Measurements from ENCODE around the gene LRRC8D. TPM values are rescaled to one million over a fixed set of nuclear protein-coding genes. Genes with fewer than 3 reads are reported as not detected.

The LRRC8D gene
- total RNA-seq, 2 donors from 2014 or later: 9.0 to 10.9 TPM

GRCh38 chr1:89833183-89834082 lies 12.6 kb downstream of the LRRC8D start:
- no peak for DNase-seq (ENCODE audit: low spot score)
- Histone ChIP-seq H3K27me3 (no peaks in the 10 kb centered on the region), H3K4me1 (peaks cover 0 to 20% of the 10 kb centered on the region in 2 donors), H3K36me3 (no peaks in the 10 kb centered on the region), H3K27ac (no peak overlapping the region), H3K4me3 (no peak overlapping the region), H3K9me3 (no peaks in the 10 kb centered on the region)
- TF ChIP-seq CTCF (IDR thresholded peaks at IDR 0.05): no peak

- Histone ChIP-seq H3K4me1 (peaks cover 0 to 20% of the 10 kb centered on the region in 2 donors), H3K9me3 (no peaks in the 10 kb centered on the region), H3K36me3 (no peaks in the 10 kb centered on the region), H3K27ac (no peak overlapping the region), H3K27me3 (no peaks in the 10 kb centered on the region), H3K4me3 (no peak overlapping the region)
- TF ChIP-seq CTCF (IDR thresholded peaks at IDR 0.05): peak in 1 of 2 donors; percentile 16
- DNase-seq (ENCODE audit: low spot score): no peak
Measured at GRCh38 chr1:89834083-89834704, 13.4 kb downstream of the LRRC8D start.

DNA sequence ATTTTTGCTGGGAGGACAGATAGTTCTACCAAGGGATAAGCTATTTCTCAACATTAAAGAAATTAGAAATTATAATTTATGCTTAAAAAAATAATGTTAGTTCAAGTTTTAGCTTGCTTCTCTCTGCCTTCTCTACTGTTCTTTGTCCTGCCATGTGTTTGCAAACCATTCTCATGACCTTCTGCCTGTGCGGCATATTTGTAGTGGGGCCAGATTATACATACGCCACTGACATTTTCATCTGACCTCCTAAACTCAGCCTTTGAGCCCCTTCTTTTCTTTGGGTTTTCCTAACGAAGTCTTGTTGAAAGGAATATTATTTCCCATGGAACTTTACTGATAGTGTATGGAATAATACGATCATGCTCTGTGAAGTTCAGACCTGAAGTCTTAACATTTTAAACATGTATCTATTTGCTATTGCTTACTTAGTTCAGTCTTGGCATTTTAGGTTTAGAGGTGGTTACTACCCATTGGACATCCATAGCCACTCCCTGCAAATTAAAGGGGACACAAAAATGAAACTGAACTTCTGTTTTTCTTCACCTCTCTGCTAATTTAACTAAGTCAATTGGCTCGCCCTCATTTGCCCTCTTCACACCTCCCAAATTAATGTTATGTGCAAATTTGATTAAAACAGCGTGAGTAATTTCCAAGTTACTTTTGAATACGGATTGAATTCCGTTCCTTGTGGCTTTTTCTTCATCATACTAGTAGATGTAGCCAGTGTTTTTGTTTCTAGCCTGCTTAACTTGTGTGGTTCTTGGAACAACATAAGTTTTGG lies 15.6 kb downstream of the LRRC8D start:
- Histone ChIP-seq H3K4me3 (no peak overlapping the region), H3K4me1 (peaks cover 0 to 20% of the 10 kb centered on the region in 2 donors), H3K9me3 (no peaks in the 10 kb centered on the region), H3K27ac (no peak overlapping the region), H3K27me3 (no peaks in the 10 kb centered on the region), H3K36me3 (no peaks in the 10 kb centered on the region)
- TF ChIP-seq CTCF (IDR thresholded peaks at IDR 0.05): no peak
- no peak for DNase-seq (ENCODE audit: low spot score)

DNA sequence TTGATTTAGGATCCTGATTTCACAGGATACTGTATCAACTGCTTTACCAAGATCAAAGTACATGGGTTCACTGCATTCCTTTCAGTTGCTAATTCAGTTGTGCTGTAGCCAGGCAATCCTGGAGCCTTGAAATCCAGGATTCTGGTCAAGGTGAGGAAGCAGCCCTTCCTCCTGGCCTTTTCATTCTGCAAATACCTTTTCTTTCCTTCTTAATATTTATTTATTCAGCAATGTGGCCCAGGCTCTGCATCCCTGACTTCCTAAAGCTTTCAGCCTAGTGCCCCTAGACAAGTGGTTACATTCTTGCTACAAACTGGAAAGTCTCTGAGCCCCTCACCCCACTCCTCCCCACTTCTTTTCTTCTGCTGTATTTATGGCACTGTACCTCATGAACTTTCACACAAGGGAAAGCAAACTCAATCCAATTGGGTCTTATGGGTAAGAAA lies 16.2 kb downstream of the LRRC8D start:
- Histone ChIP-seq H3K27ac (no peak overlapping the region), H3K27me3 (no peaks in the 10 kb centered on the region), H3K4me3 (no peak overlapping the region), H3K36me3 (no peaks in the 10 kb centered on the region), H3K4me1 (peaks cover 0 to 20% of the 10 kb centered on the region in 2 donors), H3K9me3 (no peaks in the 10 kb centered on the region)
- TF ChIP-seq CTCF (IDR thresholded peaks at IDR 0.05): no peak
- no peak for DNase-seq (ENCODE audit: low spot score)

DNA sequence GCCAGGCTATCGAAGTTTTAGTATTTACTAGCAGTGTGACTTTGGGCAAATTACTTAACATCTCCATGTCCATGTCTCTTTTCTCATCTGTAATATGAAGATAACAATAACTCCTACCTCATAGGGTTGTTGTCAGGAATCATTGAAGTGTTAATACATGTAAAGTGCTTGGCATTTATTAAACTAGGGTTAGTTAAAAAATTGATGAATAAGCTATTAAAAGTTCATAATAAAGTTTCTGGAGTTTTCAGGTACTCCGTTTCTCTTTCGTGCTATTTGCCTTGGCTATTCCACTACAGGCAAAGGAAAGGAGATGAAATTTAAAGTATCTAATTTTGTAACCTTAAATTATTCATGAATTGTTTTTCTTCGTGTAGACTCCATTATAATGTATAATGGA lies 16.7 kb downstream of the LRRC8D start:
- H3K9me3 ChIP-seq: no peaks in the 10 kb centered on the region
- H3K4me1 ChIP-seq: peaks cover 0 to 23% of the 10 kb centered on the region in 2 donors
- no peak for DNase-seq (ENCODE audit: low spot score)
- H3K27me3 ChIP-seq: no peaks in the 10 kb centered on the region
- no peaks in the 10 kb centered on the region for H3K36me3 ChIP-seq
- no peak for TF ChIP-seq CTCF (IDR thresholded peaks at IDR 0.05)
- no peak overlapping the region for H3K27ac ChIP-seq
- H3K4me3 ChIP-seq: no peak overlapping the region
